ENCODE results near the gene MRC2. TPM values are rescaled to one million over a fixed set of nuclear protein-coding genes. Genes with fewer than 3 reads are reported as not detected.

MRC2 gene
- polyA plus RNA-seq, 1 experiment: 271 TPM

DNA sequence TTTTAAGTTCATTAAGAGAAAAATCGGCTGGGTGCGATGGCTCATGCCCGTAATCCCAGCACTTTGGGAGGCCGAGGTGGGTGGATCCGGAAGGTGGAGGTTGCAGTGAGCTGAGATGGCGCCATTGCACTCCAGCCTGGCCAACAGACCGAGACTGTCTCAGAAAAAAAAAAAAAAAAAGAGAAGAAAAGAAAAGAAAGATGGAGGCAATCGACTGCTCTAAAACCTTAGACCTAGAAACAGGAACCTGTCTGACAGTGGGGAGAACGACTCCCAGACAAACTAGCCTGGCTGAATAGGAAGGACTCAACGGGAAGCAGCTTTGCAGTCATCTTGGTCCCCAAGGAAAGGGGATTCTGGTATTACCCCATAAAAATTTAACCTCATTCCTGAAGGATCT is 13.7 kb downstream of the MRC2 start:
- DNase-seq (ENCODE audit: low read depth): no peak
- TF ChIP-seq CTCF (IDR thresholded peaks at IDR 0.05; ENCODE audit: insufficient read depth, low read depth, low read length): no peak
- ChIA-PET CTCF (no interaction called here), POLR2A (interaction anchor here (0.6 kb wide), 1 partner anchor 273 kb away, joined by 6 read pairs; no protein-coding TSS in a partner anchor)
- Histone ChIP-seq H3K36me3 (ENCODE audit: control insufficient read depth, insufficient read depth, low read length) (peaks cover 7% of the 10 kb centered on the region), H3K27me3 (ENCODE audit: control insufficient read depth, insufficient read depth, low read length) (no peaks in the 10 kb centered on the region), H3K4me3 (ENCODE audit: low read depth, low read length) (no peak overlapping the region)

- no peak for TF ChIP-seq CTCF (IDR thresholded peaks at IDR 0.05; ENCODE audit: insufficient read depth, low read depth, low read length)
- no peak overlapping the region for H3K4me3 ChIP-seq (ENCODE audit: low read depth, low read length)
- H3K36me3 ChIP-seq (ENCODE audit: control insufficient read depth, insufficient read depth, low read length): peaks cover 5% of the 10 kb centered on the region
- DNase-seq (ENCODE audit: low read depth): no peak
- ChIA-PET CTCF (interaction anchor here (1.3 kb wide), 1 partner anchor 12 kb away, joined by 4 read pairs; no protein-coding TSS in a partner anchor), POLR2A (no interaction called here)
- no peaks in the 10 kb centered on the region for H3K27me3 ChIP-seq (ENCODE audit: control insufficient read depth, insufficient read depth, low read length)
Observed at GRCh38 chr17:62641951-62642350, 14.5 kb downstream of the MRC2 start.

GRCh38 chr17:62643496-62643895 is 16.0 kb downstream of the MRC2 start:
- POLR2A ChIA-PET: no interaction called here
- no peak overlapping the region for H3K4me3 ChIP-seq (ENCODE audit: low read depth, low read length)
- CTCF ChIA-PET: no interaction called here
- no peak for TF ChIP-seq CTCF (IDR thresholded peaks at IDR 0.05; ENCODE audit: insufficient read depth, low read depth, low read length)
- no peaks in the 10 kb centered on the region for H3K27me3 ChIP-seq (ENCODE audit: control insufficient read depth, insufficient read depth, low read length)
- DNase-seq (ENCODE audit: low read depth): no peak
- 0 out of 2 replicates have a peak, but pooled peaks cover 3% of the 10 kb centered on the region for H3K36me3 ChIP-seq (ENCODE audit: control insufficient read depth, insufficient read depth, low read length)

GRCh38 chr17:62644487-62645173 is 17.2 kb downstream of the MRC2 start:
- Histone ChIP-seq H3K36me3 (ENCODE audit: control insufficient read depth, insufficient read depth, low read length) (peaks cover 3% of the 10 kb centered on the region; the same call in 1 of the 2 replicates), H3K27me3 (ENCODE audit: control insufficient read depth, insufficient read depth, low read length) (no peaks in the 10 kb centered on the region), H3K4me3 (ENCODE audit: low read depth, low read length) (no peak overlapping the region)
- DNase-seq (ENCODE audit: low read depth): no peak
- ChIA-PET CTCF (no interaction called here), POLR2A (no interaction called here)
- no peak for TF ChIP-seq CTCF (IDR thresholded peaks at IDR 0.05; ENCODE audit: insufficient read depth, low read depth, low read length)

GRCh38 chr17:62648251-62648955 is 20.9 kb downstream of the MRC2 start:
- no peaks in the 10 kb centered on the region for H3K27me3 ChIP-seq (ENCODE audit: control insufficient read depth, insufficient read depth, low read length)
- no peak for DNase-seq (ENCODE audit: low read depth)
- ChIA-PET CTCF (interaction anchor here (0.6 to 1.4 kb wide), 5 partner anchors 10 to 96 kb away, joined by 3 to 5 read pairs (median 3); no protein-coding TSS in a partner anchor), POLR2A (no interaction called here)
- peaks cover 3% of the 10 kb centered on the region for H3K36me3 ChIP-seq (ENCODE audit: control insufficient read depth, insufficient read depth, low read length)
- H3K4me3 ChIP-seq (ENCODE audit: low read depth, low read length): no peak overlapping the region
- TF ChIP-seq CTCF (IDR thresholded peaks at IDR 0.05; ENCODE audit: insufficient read depth, low read depth, low read length): no peak

Measured in BJ (cell line).